GM18508 (cell line): ENCODE data around the gene ZNF433.
A peak's percentile ranks its signal among the peaks of the same experiment; 100 is the strongest.
"Not testable (repeated sequence)": the region's sequence is repeated elsewhere in the genome, so short reads cannot be mapped to it uniquely, and the experiment has no call there.

Experiments used
- ATAC-seq: cut with Tn5 transposase; IDR thresholded peaks from one replicate; pipeline ENCODE4 v1.9.1; 2021; ENCODE audit warnings: moderate number of reproducible peaks; ENCODE audit not compliant: insufficient read depth, unreplicated experiment

Gene ZNF433

GRCh38 chr19:12035220-12036172 is at the start of gene ZNF433:
Gene ZNF433, minus strand, starts transcription at chr19:12035679. Its CDS starts 140 bp downstream, at chr19:12035539.
- peak; percentile 55 for ATAC-seq

GRCh38 chr19:12083336-12083735 is 47.9 kb upstream of the ZNF433 start:
- not testable (repeated sequence) for ATAC-seq

GRCh38 chr19:12077375-12077774 is 41.9 kb upstream of the ZNF433 start:
- no peak for ATAC-seq

- ATAC-seq: not testable (repeated sequence)
Measured at GRCh38 chr19:12076331-12076730, 40.9 kb upstream of the ZNF433 start.

- ATAC-seq: no peak
Measured at GRCh38 chr19:12075538-12076139, 40.2 kb upstream of the ZNF433 start.

- ATAC-seq: no peak
Measured at GRCh38 chr19:12064590-12065538, 29.4 kb upstream of the ZNF433 start, which contains the start of gene ZNF844. Gene ZNF844, plus strand, starts transcription at chr19:12064731. Its CDS starts 143 bp downstream, at chr19:12064874.

GRCh38 chr19:12055784-12056183 is 20.3 kb upstream of the ZNF433 start:
- ATAC-seq: no peak

- ATAC-seq: no peak
Measured at GRCh38 chr19:12052497-12053169, 17.2 kb upstream of the ZNF433 start, which contains the start of gene ZNF878. Gene ZNF878, minus strand, starts transcription at chr19:12052961. Its CDS starts 160 bp downstream, at chr19:12052801.

GRCh38 chr19:12052091-12052496 is 16.6 kb upstream of the ZNF433 start:
- ATAC-seq: no peak

- no peak for ATAC-seq
Measured at GRCh38 chr19:12047868-12048267, 12.4 kb upstream of the ZNF433 start.

- ATAC-seq: no peak
Measured at GRCh38 chr19:12043752-12044422, 8.4 kb upstream of the ZNF433 start.

GRCh38 chr19:12042893-12043292 is 7.4 kb upstream of the ZNF433 start:
- no peak for ATAC-seq

- ATAC-seq: no peak
Measured at GRCh38 chr19:12034620-12035019, 859 bp downstream of the ZNF433 start.

- ATAC-seq: no peak
Measured at GRCh38 chr19:12034198-12034597, 1.3 kb downstream of the ZNF433 start.

- ATAC-seq: no peak
Measured at GRCh38 chr19:12015753-12016116, 19.7 kb downstream of the ZNF433 start.

- ATAC-seq: no peak
Measured at GRCh38 chr19:12015015-12015752, 20.3 kb downstream of the ZNF433 start.

- ATAC-seq: no peak
Measured at GRCh38 chr19:12000152-12000981, 35.1 kb downstream of the ZNF433 start.

GRCh38 chr19:11995174-11995573 is 40.3 kb downstream of the ZNF433 start:
- ATAC-seq: no peak
